SK-N-SH treated with all-trans-retinoic acid at 6 μM for 48 hours (cell line): ENCODE measurements around the gene SSR4.

Source experiments
- CSDC2 ChIP-seq: fragments of 250-450 bp; sonication (Bioruptor Pico); IDR thresholded peaks from 2 replicates; pipeline ENCODE4 v1.5.0; 2020; ENCODE audit warnings: mild to moderate bottlenecking, moderate library complexity
- GLIS3 ChIP-seq: fragments of 250-450 bp; sonication (Bioruptor Pico); IDR thresholded peaks from 2 replicates; pipeline ENCODE4 v1.5.0; 2020; ENCODE audit warnings: mild to moderate bottlenecking, moderate library complexity
- ISL1 ChIP-seq: fragments of 250-450 bp; sonication (Bioruptor Pico); IDR thresholded peaks from 2 replicates; pipeline ENCODE4 v2.1.2; 2022; ENCODE audit warnings: mild to moderate bottlenecking, moderate library complexity
- RARB ChIP-seq: fragments of 250-450 bp; sonication (Bioruptor Pico); IDR thresholded peaks from 2 replicates; pipeline ENCODE4 v1.8.0; 2021; ENCODE audit warnings: mild to moderate bottlenecking, moderate library complexity
- ZFP3 ChIP-seq: fragments of 250-450 bp; sonication (Bioruptor Pico); IDR thresholded peaks from 2 replicates; pipeline ENCODE4 v1.5.0; 2020; ENCODE audit warnings: mild to moderate bottlenecking, moderate library complexity
- ZFP30 ChIP-seq: fragments of 450-650 bp; formaldehyde crosslinking; IDR thresholded peaks from 2 replicates; pipeline ENCODE4 v1.5.0; 2022; ENCODE audit warnings: mild to moderate bottlenecking, moderate library complexity
- ZNF565 ChIP-seq: fragments of 450-650 bp; formaldehyde crosslinking; conservative IDR thresholded peaks from 2 replicates; pipeline ENCODE4 v1.5.0; 2020; ENCODE audit warnings: low read depth, mild to moderate bottlenecking, moderate library complexity

GRCh38 chrX:153797415-153798015 is 3.0 kb downstream of the SSR4 start:
- no peak for TF ChIP-seq ISL1 (CRISPR knock-in tag)
- no peak for TF ChIP-seq GLIS3
- no peak for TF ChIP-seq ZFP3
- no peak for TF ChIP-seq ZFP30 (CRISPR knock-in tag)
- no peak for TF ChIP-seq RARB (CRISPR knock-in tag)
- TF ChIP-seq CSDC2 (CRISPR knock-in tag), result no peak
- TF ChIP-seq ZNF565, result no peak
